ENCODE measurements around the gene UBE2O. TPM values are rescaled to one million over a fixed set of nuclear protein-coding genes. Genes with fewer than 3 reads are reported as not detected.
"Not testable (repeated sequence)": the region's sequence is repeated elsewhere in the genome, so short reads cannot be mapped to it uniquely, and the experiment has no call there.

Gene UBE2O
- total RNA-seq, 1 experiment from 2014 or later = 68.9 TPM

- ChIA-PET POLR2A (no interaction called here), CTCF (interaction anchor here (0.6 to 5.8 kb wide), 4 partner anchors 20 to 95 kb away, joined by 3 to 102 read pairs (median 4); partner anchors contain the start of gene SPHK1)
- Mint-ChIP-seq H3K36me3 (no peaks in the 10 kb centered on the region), H3K9me3 (no peaks in the 10 kb centered on the region), H3K27ac (no peak overlapping the region), H3K4me3 (no peak overlapping the region), H3K27me3 (ENCODE audit: low read depth) (no peaks in the 10 kb centered on the region; the same call in 1 of the 2 replicates), H3K4me1 (peaks cover 26% of the 10 kb centered on the region)
- ATAC-seq (no peak), DNase-seq (ENCODE audit: low spot score) (no peak)
- TF ChIP-seq ATF2 (CRISPR knock-in tag; IDR thresholded peaks at IDR 0.05; ENCODE audit: borderline replicate concordance, low read depth) (no peak), PRDM15 (CRISPR knock-in tag; IDR thresholded peaks at IDR 0.05) (no peak), NR2C2 (CRISPR knock-in tag; IDR thresholded peaks at IDR 0.05) (no peak), GRHL2 (CRISPR knock-in tag; IDR thresholded peaks at IDR 0.05; ENCODE audit: insufficient replicate concordance, severe bottlenecking) (no peak), MLX (CRISPR knock-in tag; IDR thresholded peaks at IDR 0.05) (no peak), RORB (CRISPR knock-in tag; IDR thresholded peaks at IDR 0.05) (no peak), JAZF1 (CRISPR knock-in tag; IDR thresholded peaks at IDR 0.05) (no peak)
Observed at GRCh38 chr17:76363107-76363842, 89.7 kb downstream of the UBE2O start.

- TF ChIP-seq NR3C1 (CRISPR knock-in tag; conservative IDR thresholded peaks at IDR 0.05; ENCODE audit: low read depth) (no peak), USF1 (CRISPR knock-in tag; IDR thresholded peaks at IDR 0.05) (no peak)
- ChIA-PET POLR2A (no interaction called here), CTCF (no interaction called here)
- no peak for ATAC-seq
- Mint-ChIP-seq H3K27me3 (ENCODE audit: low read depth) (no peaks in the 10 kb centered on the region), H3K4me1 (peaks cover 10% of the 10 kb centered on the region), H3K4me3 (no peak overlapping the region), H3K36me3 (no peaks in the 10 kb centered on the region), H3K9me3 (no peaks in the 10 kb centered on the region), H3K27ac (no peak overlapping the region)
- DNase-seq (ENCODE audit: low spot score) = no peak
Observed at GRCh38 chr17:76360461-76360860, 92.5 kb downstream of the UBE2O start.

- H3K27me3 Mint-ChIP-seq (ENCODE audit: low read depth); H3K4me3 Mint-ChIP-seq; DNase-seq (ENCODE audit: low spot score); POLR2A ChIA-PET; ATAC-seq; H3K36me3 Mint-ChIP-seq; CTCF ChIA-PET; H3K4me1 Mint-ChIP-seq; H3K27ac Mint-ChIP-seq; H3K9me3 Mint-ChIP-seq: not testable (repeated sequence)
Observed at GRCh38 chr17:76359776-76360175, 93.2 kb downstream of the UBE2O start.

- no peak for ATAC-seq
- Mint-ChIP-seq H3K36me3 (no peaks in the 10 kb centered on the region), H3K9me3 (no peaks in the 10 kb centered on the region), H3K4me3 (no peak overlapping the region), H3K4me1 (peaks cover 11% of the 10 kb centered on the region), H3K27ac (no peak overlapping the region), H3K27me3 (ENCODE audit: low read depth) (no peaks in the 10 kb centered on the region)
- DNase-seq (ENCODE audit: low spot score) = no peak
- TF ChIP-seq ZNF532 (CRISPR knock-in tag; IDR thresholded peaks at IDR 0.05; ENCODE audit: borderline replicate concordance) = no peak
- TF ChIP-seq NFYB (CRISPR knock-in tag; conservative IDR thresholded peaks at IDR 0.05; ENCODE audit: low read depth) = no peak
- CTCF ChIA-PET = no interaction called here
- POLR2A ChIA-PET = no interaction called here
Observed at GRCh38 chr17:76359375-76359774, 93.6 kb downstream of the UBE2O start.
